Embryonic facial prominence (tissue), 1 donor: Measurements from ENCODE around the gene XCL2.

Source experiments
- DNase-seq: peaks from one replicate; pipeline ENCODE4 v3.0.0-alpha.2; 2016; ENCODE audit errors: extremely low spot score

Gene XCL2

DNA sequence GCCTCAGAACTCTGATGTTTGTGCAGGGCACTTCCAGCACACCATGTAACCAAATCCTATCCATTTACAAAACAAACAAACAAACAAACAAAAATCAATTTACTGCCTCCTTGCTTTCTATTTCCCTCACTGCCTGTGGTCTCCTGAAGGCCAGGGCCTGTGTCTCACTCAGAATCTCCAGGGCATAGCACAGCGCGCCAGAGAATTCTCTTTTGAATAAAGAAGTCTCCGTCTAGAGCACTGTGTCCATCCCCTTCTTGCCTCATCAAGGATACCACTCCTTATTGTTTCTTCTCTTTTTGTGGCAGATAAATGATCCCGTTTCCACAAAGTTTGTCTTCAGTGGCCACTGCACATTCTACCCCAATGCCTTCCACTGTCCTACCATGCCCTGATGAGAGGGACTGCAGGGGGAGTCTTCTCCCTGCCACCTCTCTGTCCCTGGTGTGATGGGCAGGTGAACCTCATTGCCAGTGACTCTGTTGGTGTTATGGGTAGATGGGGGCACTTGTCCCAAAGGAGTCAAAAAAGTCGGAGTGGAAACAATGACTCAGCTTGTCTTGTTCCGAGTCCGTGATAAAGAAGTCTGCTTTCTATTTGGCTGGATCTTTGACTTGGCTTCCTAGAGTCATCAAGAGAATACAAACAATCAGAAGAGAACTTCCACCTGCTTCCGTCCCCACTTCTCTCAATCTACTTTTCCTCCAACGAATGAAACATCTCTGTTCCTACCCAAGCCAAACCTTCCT, 30.0 kb downstream of the XCL2 start:
- no peak for DNase-seq

GRCh38 chr1:168512864-168513595, 30.8 kb downstream of the XCL2 start:
- no peak for DNase-seq

GRCh38 chr1:168509875-168510791, 33.7 kb downstream of the XCL2 start:
- DNase-seq, result no peak

DNA sequence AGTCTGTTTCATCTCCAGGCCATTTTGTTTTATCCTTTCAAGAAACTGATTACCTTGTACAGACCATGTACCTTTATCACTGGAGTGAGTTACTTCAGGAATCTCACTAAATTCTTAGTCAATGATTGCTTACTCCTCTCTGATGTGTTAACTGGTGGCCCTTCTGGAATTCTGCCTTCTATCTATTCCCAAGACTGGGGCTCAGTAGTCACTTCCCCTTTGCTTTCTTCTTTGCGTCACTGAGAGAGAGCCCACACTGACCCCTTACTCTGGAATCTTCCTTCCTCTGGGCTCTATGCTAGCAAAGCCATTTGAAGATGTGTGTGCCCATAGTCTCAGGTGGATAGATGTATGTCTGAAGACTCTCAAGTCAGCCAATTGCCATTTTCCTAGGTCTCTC, 34.6 kb downstream of the XCL2 start:
- DNase-seq, result no peak

DNA sequence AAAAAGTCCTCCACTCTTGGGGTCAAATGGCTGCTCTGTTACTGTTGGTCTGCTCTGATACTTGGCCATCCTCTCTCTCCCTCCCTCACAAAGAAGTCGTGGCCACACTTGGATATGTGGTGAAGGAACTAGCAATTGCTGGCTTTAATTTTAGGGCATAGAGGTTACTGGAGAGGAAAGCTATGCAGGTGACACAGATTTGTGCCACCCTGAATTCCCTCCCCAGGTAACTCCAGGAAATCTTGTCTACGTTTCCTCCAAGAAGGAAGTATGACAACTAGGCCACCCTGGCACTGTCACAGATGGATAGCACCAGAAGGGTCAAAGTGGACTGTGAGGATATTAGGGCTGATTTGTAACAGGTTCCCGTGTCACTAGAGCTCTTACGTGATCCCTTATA, 36.0 kb downstream of the XCL2 start:
- no peak for DNase-seq

- DNase-seq, result no peak
Measured at GRCh38 chr1:168507231-168507630, 36.6 kb downstream of the XCL2 start.

- DNase-seq, result no peak
Measured at GRCh38 chr1:168506204-168506819, 37.5 kb downstream of the XCL2 start.

GRCh38 chr1:168505006-168505405, 38.8 kb downstream of the XCL2 start:
- DNase-seq, result no peak

DNA sequence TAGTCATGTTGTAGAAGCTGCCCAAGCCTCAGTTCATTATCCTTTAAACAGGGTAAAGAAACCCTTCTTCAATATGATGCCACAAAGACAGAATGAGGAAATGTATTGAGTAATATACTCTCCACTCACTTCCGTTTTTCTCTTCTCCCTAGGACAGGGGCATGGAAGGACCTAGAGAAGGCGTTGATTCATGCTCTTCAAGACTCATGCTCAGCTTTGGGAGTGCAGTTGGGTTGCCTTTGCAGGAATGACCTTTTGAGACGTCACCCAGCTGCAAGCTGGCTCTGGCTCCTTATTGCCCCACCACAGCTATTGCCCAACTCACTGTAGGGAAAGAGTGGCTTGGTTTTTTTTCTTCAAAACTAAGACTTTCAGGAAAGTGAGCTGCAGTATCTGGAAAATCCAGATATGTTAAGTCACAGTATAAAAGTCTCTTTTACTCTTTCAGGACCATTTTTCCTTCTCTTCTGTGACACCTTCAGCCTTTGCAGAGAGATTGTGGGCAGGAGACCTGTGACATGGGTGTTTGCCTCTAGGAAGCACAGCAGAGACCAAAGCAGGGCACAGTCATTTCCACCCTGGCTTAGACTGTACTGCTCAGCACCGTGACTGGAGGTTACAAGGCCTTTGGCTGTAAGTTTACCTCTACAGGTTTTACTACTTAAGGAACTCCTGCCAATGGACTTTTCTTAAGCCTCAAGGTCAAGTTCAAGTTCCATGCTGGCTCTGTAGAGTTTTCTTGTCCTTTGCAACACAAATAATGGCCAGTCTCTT, 39.5 kb downstream of the XCL2 start:
- DNase-seq, result no peak

- DNase-seq, result no peak
Measured at GRCh38 chr1:168499688-168500049, 44.1 kb downstream of the XCL2 start.

DNA sequence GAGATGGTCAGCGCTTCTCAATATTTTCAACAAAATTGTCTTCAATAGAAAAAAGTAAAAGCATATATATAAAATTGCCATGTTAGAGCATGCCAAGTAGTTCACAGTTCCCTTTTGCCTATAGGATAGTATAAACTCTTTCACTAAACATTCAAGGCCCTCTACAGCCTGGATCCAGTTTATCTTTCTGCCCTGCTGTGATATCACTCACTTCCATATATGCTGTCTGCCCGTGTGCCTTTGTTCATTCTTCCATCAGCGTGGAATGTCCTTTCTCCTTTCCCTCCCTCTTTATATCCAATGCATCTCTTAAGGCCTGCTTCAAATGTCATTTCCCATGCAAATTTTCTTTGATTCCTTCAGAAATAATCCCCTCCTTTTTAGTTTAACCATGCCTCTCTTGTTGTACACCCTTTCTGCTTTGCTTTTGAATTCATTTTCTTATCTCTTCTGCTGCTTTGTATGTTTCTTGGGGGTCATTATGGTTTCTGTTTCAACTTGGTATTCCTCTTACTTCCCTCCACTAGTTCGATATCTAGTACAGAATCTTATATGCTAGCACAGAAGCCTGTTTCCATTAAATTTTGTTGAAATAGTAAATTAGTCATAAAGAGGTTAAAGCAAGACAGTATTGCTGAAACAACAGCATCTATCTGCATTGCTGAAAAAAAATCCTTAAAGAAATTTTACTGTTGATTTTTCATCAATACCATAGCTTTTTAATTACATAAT, 44.7 kb downstream of the XCL2 start:
- no peak for DNase-seq

DNA sequence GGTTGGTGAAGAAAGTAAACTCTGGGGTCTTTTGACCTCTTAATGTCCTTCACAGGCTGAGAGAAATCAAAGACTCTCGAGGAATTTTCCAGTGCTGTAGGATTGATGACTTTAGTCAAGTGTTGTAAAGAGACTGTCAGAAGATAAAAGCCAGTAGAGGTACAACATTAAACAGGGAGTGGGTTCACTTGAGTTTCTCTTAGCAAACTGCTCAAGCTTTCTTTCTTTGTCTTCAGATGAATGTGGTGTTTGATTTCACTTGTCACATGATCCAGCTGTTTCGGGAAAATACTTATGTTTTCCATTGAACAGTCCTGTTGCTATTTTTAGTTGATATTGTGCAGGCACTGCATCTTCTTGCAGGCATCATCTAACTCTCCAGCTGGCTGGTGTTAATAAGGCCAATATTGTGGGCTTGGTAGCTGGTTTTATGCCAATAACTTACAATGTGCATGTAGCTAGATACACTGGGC, 45.6 kb downstream of the XCL2 start:
- DNase-seq, result peak; percentile 39

DNA sequence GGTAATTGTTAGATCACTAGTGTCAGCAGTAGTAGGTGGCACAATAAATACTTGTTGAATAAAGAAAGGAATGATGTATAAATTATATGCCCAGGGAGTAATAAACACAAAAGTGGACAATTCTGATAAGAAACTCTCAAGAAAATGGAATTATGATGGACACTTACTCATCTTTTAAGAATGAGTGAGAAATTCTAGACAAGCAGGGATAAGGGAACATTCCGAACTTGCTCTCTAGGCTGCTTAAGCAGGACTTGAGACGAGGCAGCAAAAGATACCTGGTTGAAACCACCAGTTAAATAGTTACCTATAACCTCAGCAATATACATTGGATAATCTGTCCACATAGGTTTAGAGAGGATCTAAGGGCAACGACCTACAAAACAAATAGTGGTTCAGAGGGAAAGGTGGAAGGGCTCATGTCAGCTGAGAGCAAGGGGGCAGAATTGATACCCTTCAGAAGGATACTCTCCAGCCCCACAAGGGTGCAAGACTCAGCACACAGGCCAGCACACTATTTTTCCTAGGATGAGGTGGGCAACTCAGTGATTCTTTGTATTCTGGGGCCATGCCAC, 46.3 kb downstream of the XCL2 start:
- no peak for DNase-seq

- DNase-seq, result no peak
Measured at GRCh38 chr1:168491527-168492164, 52.2 kb downstream of the XCL2 start.
